Measurements from ENCODE around the gene APPBP2.

APPBP2 gene

GRCh38 chr17:60525685-60526514 lies at the start of gene APPBP2:
APPBP2 (minus strand) TSS chr17:60526242; CDS start chr17:60525931, 311 bp downstream.
- POLR2A ChIA-PET (ENCODE audit: low non-redundant PET), result interaction anchor here (0.6 to 1.3 kb wide), 2 partner anchors 30 to 52 kb away, joined by 3 read pairs; no protein-coding TSS in a partner anchor
- H3K27ac ChIP-seq, result peak within 1 kb of the TSS; percentile 97
- TF ChIP-seq CTCF (conservative IDR thresholded peaks at IDR 0.05; ENCODE audit: low read depth), result no peak
- CTCF ChIA-PET, result interaction anchor here (0.8 to 0.9 kb wide), 2 partner anchors 10 to 74 kb away, joined by 3 to 4 read pairs; partner anchors contain the start of gene PPM1D
- peak; percentile 81 for DNase-seq (ENCODE audit: low spot score)

GRCh38 chr17:60573236-60574051 lies 47.4 kb upstream of the APPBP2 start:
- no peak for DNase-seq (ENCODE audit: low spot score)
- POLR2A ChIA-PET (ENCODE audit: low non-redundant PET), result no interaction called here
- H3K27ac ChIP-seq, result no peak overlapping the region
- TF ChIP-seq CTCF (conservative IDR thresholded peaks at IDR 0.05; ENCODE audit: low read depth), result no peak
- CTCF ChIA-PET, result no interaction called here

- TF ChIP-seq CTCF (conservative IDR thresholded peaks at IDR 0.05; ENCODE audit: low read depth), result no peak
- DNase-seq (ENCODE audit: low spot score), result no peak
- no peak overlapping the region for H3K27ac ChIP-seq
- ChIA-PET POLR2A (ENCODE audit: low non-redundant PET) (no interaction called here), CTCF (no interaction called here)
Measured at GRCh38 chr17:60565233-60565632, 39.2 kb upstream of the APPBP2 start.

GRCh38 chr17:60563743-60564142 lies 37.7 kb upstream of the APPBP2 start:
- no peak for DNase-seq (ENCODE audit: low spot score)
- TF ChIP-seq CTCF (conservative IDR thresholded peaks at IDR 0.05; ENCODE audit: low read depth), result no peak
- no peak overlapping the region for H3K27ac ChIP-seq
- CTCF ChIA-PET, result interaction anchor here (0.6 kb wide), 1 partner anchor 72 kb away, joined by 5 read pairs; no protein-coding TSS in a partner anchor
- POLR2A ChIA-PET (ENCODE audit: low non-redundant PET), result no interaction called here

- no peak for TF ChIP-seq CTCF (conservative IDR thresholded peaks at IDR 0.05; ENCODE audit: low read depth)
- no peak overlapping the region for H3K27ac ChIP-seq
- CTCF ChIA-PET, result no interaction called here
- DNase-seq (ENCODE audit: low spot score), result no peak
- POLR2A ChIA-PET (ENCODE audit: low non-redundant PET), result no interaction called here
Measured at GRCh38 chr17:60562421-60562820, 36.4 kb upstream of the APPBP2 start.

- H3K27ac ChIP-seq, result no peak overlapping the region
- no peak for TF ChIP-seq CTCF (conservative IDR thresholded peaks at IDR 0.05; ENCODE audit: low read depth)
- DNase-seq (ENCODE audit: low spot score), result no peak
- CTCF ChIA-PET, result no interaction called here
- POLR2A ChIA-PET (ENCODE audit: low non-redundant PET), result no interaction called here
Measured at GRCh38 chr17:60560860-60561257, 34.8 kb upstream of the APPBP2 start.

All from RWPE1 (cell line).